ENCODE measurements around the gene AMIGO3.
"Not testable (repeated sequence)": the region's sequence is repeated elsewhere in the genome, so short reads cannot be mapped to it uniquely, and the experiment has no call there.

DNA sequence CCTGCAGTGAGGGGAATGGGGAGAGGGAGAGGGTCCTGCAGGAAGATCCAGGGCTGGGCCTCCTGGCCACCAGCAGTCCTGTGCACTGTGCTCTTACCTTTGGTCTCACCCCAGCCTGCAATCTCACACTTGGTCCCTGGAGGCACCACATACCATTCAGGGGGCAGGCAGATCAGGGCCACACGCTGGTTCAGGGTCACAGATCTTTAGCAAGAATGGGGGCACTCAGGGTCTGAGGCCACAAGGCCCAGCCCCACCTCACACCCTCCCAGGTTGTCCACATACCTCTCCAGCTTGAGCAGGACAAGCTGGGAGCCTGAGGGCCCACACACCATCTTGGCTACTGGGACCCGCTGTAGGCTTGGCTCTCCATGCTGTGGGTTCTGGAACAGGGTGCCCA lies 35.0 kb downstream of the AMIGO3 start:
- TF ChIP-seq, protein P1, sequence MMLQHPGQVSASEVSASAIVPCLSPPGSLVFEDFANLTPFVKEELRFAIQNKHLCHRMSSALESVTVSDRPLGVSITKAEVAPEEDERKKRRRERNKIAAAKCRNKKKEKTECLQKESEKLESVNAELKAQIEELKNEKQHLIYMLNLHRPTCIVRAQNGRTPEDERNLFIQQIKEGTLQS (IDR thresholded peaks at IDR 0.05), result not testable (repeated sequence)
- not testable (repeated sequence) for TF ChIP-seq RAD21 (IDR thresholded peaks at IDR 0.05); SP1 (IDR thresholded peaks at IDR 0.05); EGR1 (IDR thresholded peaks at IDR 0.05; ENCODE audit: low read depth in 2 of 2); GABPA (IDR thresholded peaks at IDR 0.05 in 1 of 2, conservative IDR thresholded peaks at IDR 0.05 in 1 of 2); TAF1 (conservative IDR thresholded peaks at IDR 0.05); JUND (IDR thresholded peaks at IDR 0.05); FOXA1 (IDR thresholded peaks at IDR 0.05)
- TF ChIP-seq, protein P2, sequence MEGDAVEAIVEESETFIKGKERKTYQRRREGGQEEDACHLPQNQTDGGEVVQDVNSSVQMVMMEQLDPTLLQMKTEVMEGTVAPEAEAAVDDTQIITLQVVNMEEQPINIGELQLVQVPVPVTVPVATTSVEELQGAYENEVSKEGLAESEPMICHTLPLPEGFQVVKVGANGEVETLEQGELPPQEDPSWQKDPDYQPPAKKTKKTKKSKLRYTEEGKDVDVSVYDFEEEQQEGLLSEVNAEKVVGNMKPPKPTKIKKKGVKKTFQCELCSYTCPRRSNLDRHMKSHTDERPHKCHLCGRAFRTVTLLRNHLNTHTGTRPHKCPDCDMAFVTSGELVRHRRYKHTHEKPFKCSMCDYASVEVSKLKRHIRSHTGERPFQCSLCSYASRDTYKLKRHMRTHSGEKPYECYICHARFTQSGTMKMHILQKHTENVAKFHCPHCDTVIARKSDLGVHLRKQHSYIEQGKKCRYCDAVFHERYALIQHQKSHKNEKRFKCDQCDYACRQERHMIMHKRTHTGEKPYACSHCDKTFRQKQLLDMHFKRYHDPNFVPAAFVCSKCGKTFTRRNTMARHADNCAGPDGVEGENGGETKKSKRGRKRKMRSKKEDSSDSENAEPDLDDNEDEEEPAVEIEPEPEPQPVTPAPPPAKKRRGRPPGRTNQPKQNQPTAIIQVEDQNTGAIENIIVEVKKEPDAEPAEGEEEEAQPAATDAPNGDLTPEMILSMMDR (IDR thresholded peaks at IDR 0.05; ENCODE audit: low read depth, low read length, missing input control), result not testable (repeated sequence)
- TF ChIP-seq, protein P3, sequence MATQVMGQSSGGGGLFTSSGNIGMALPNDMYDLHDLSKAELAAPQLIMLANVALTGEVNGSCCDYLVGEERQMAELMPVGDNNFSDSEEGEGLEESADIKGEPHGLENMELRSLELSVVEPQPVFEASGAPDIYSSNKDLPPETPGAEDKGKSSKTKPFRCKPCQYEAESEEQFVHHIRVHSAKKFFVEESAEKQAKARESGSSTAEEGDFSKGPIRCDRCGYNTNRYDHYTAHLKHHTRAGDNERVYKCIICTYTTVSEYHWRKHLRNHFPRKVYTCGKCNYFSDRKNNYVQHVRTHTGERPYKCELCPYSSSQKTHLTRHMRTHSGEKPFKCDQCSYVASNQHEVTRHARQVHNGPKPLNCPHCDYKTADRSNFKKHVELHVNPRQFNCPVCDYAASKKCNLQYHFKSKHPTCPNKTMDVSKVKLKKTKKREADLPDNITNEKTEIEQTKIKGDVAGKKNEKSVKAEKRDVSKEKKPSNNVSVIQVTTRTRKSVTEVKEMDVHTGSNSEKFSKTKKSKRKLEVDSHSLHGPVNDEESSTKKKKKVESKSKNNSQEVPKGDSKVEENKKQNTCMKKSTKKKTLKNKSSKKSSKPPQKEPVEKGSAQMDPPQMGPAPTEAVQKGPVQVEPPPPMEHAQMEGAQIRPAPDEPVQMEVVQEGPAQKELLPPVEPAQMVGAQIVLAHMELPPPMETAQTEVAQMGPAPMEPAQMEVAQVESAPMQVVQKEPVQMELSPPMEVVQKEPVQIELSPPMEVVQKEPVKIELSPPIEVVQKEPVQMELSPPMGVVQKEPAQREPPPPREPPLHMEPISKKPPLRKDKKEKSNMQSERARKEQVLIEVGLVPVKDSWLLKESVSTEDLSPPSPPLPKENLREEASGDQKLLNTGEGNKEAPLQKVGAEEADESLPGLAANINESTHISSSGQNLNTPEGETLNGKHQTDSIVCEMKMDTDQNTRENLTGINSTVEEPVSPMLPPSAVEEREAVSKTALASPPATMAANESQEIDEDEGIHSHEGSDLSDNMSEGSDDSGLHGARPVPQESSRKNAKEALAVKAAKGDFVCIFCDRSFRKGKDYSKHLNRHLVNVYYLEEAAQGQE (IDR thresholded peaks at IDR 0.05), result not testable (repeated sequence)
